ENCODE data around the gene GATAD2B. TPM values are rescaled to one million over a fixed set of nuclear protein-coding genes. Genes with fewer than 3 reads are reported as not detected.
A peak's percentile ranks its signal among the peaks of the same experiment; 100 is the strongest.

The GATAD2B gene
- polyA plus RNA-seq, 3 donors, result 1.1 to 11.0 (median 2.0) TPM

DNA sequence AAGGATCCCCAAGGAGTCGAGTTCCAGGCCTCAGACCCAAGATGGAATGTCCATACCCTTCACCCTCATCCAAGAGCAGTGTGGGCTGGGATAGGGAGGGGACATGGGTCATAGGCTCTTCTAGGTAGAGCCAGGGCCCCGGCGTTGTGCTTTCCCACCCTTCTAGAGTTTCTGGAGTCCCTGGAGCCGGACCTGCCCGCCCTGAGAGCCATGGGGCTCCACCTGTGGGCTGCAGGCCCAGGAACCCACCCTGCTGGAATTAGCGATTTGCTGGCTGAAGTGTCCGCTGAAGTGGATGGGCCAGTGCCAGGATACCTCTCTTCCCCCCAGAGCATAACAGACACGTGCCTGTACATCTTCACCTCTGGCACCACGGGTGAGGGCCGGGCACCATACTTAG lies 146.4 kb downstream of the GATAD2B start:
- TF ChIP-seq, protein P1, sequence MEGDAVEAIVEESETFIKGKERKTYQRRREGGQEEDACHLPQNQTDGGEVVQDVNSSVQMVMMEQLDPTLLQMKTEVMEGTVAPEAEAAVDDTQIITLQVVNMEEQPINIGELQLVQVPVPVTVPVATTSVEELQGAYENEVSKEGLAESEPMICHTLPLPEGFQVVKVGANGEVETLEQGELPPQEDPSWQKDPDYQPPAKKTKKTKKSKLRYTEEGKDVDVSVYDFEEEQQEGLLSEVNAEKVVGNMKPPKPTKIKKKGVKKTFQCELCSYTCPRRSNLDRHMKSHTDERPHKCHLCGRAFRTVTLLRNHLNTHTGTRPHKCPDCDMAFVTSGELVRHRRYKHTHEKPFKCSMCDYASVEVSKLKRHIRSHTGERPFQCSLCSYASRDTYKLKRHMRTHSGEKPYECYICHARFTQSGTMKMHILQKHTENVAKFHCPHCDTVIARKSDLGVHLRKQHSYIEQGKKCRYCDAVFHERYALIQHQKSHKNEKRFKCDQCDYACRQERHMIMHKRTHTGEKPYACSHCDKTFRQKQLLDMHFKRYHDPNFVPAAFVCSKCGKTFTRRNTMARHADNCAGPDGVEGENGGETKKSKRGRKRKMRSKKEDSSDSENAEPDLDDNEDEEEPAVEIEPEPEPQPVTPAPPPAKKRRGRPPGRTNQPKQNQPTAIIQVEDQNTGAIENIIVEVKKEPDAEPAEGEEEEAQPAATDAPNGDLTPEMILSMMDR (IDR thresholded peaks at IDR 0.05), result no peak
- H4K20me1 ChIP-seq (ENCODE audit: insufficient read depth, low read length), result peaks cover 35% of the 10 kb centered on the region
- peak overlapping the region; percentile 92 to 93 for H3K27ac ChIP-seq (ENCODE audit: low read depth in 1 of 2, low read length in 2 of 2)
- peak overlapping the region; percentile 96 for H3K4me2 ChIP-seq (replicated peaks; ENCODE audit: extremely low read depth, low read length, poor library complexity, severe bottlenecking)
- H3K4me1 ChIP-seq (ENCODE audit: control insufficient read depth in 1 of 2, insufficient read depth in 2 of 2, low read length in 2 of 2), result peaks cover 60 to 62% of the 10 kb centered on the region in 2 donors
- H3K9ac ChIP-seq (ENCODE audit: insufficient read depth, low read length, poor library complexity, severe bottlenecking), result peak overlapping the region; percentile 82
- H3K79me2 ChIP-seq (ENCODE audit: insufficient read depth, low read length), result peaks cover 25% of the 10 kb centered on the region
- no peaks in the 10 kb centered on the region for H3K27me3 ChIP-seq (ENCODE audit: control insufficient read depth in 2 of 2, insufficient read depth in 2 of 2, low read length in 2 of 2)
- peaks cover 63% of the 10 kb centered on the region for H3K4me1 Mint-ChIP-seq
- H3K4me3 ChIP-seq (replicated peaks in 1 of 3; ENCODE audit: low read depth in 2 of 3, low read length in 3 of 3), result peak overlapping the region; percentile 57 to 93 (median 72)
- peaks cover 34 to 46% of the 10 kb centered on the region in 2 donors for H3K36me3 ChIP-seq (replicated peaks in 1 of 2; ENCODE audit: control insufficient read depth in 1 of 2, insufficient read depth in 2 of 2, low read length in 2 of 2)
- no peaks in the 10 kb centered on the region for H3K9me3 Mint-ChIP-seq
- H2AFZ ChIP-seq (ENCODE audit: insufficient read depth, low read depth, low read length, poor library complexity, severe bottlenecking), result peak overlapping the region; percentile 90
- peak overlapping the region; percentile 40 to 91 (median 66) for H3K27ac Mint-ChIP-seq
- peak overlapping the region; percentile 83 to 91 for H3K4me3 Mint-ChIP-seq
- H3K27me3 Mint-ChIP-seq (ENCODE audit: low read depth in 3 of 3), result peaks cover 0 to 5% (median 0%) of the 10 kb centered on the region in 3 donors
- DNase-seq, result no peak
- no peaks in the 10 kb centered on the region for H3K9me3 ChIP-seq (replicated peaks in 1 of 2; ENCODE audit: control insufficient read depth in 1 of 2, insufficient read depth in 1 of 2, low read length in 2 of 2)
- peaks cover 40 to 51% of the 10 kb centered on the region in 2 donors for H3K36me3 Mint-ChIP-seq
- WGBS (ENCODE audit: insufficient coverage), result 90% methylated on average over 9 of the region's 10 CpGs
- intact Hi-C loops (cut with micrococcal nuclease), result no loop called here

DNA sequence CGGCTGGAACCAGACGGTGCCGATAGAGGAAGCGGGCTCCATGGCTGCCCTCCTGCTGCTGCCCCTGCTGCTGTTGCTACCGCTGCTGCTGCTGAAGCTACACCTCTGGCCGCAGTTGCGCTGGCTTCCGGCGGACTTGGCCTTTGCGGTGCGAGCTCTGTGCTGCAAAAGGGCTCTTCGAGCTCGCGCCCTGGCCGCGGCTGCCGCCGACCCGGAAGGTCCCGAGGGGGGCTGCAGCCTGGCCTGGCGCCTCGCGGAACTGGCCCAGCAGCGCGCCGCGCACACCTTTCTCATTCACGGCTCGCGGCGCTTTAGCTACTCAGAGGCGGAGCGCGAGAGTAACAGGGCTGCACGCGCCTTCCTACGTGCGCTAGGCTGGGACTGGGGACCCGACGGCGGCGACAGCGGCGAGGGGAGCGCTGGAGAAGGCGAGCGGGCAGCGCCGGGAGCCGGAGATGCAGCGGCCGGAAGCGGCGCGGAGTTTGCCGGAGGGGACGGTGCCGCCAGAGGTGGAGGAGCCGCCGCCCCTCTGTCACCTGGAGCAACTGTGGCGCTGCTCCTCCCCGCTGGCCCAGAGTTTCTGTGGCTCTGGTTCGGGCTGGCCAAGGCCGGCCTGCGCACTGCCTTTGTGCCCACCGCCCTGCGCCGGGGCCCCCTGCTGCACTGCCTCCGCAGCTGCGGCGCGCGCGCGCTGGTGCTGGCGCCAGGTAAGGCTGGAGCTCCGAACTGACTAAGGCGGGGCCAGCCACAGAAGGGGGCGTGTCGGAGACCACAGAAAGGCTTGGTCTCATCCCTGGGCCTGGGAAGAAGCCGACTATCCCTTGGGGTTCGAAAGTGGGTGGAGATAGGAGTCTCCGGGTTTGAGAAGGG lies 147.1 kb downstream of the GATAD2B start:
- WGBS (ENCODE audit: insufficient coverage), result under 1% methylated on average over 80 of the region's 83 CpGs
- Histone ChIP-seq H4K20me1 (ENCODE audit: insufficient read depth, low read length) (peaks cover 35% of the 10 kb centered on the region), H2AFZ (ENCODE audit: insufficient read depth, low read depth, low read length, poor library complexity, severe bottlenecking) (peak overlapping the region; percentile 90), H3K36me3 (replicated peaks in 1 of 2; ENCODE audit: control insufficient read depth in 1 of 2, insufficient read depth in 2 of 2, low read length in 2 of 2) (peaks cover 39 to 53% of the 10 kb centered on the region in 2 donors), H3K4me1 (ENCODE audit: control insufficient read depth in 1 of 2, insufficient read depth in 2 of 2, low read length in 2 of 2) (peaks cover 60 to 62% of the 10 kb centered on the region in 2 donors), H3K27ac (ENCODE audit: low read depth in 1 of 2, low read length in 2 of 2) (peak overlapping the region; percentile 92 to 93), H3K9ac (ENCODE audit: insufficient read depth, low read length, poor library complexity, severe bottlenecking) (peak overlapping the region; percentile 82), H3K9me3 (replicated peaks in 1 of 2; ENCODE audit: control insufficient read depth in 1 of 2, insufficient read depth in 1 of 2, low read length in 2 of 2) (no peaks in the 10 kb centered on the region), H3K4me2 (replicated peaks; ENCODE audit: extremely low read depth, low read length, poor library complexity, severe bottlenecking) (peak overlapping the region; percentile 96), H3K27me3 (ENCODE audit: control insufficient read depth in 2 of 2, insufficient read depth in 2 of 2, low read length in 2 of 2) (no peaks in the 10 kb centered on the region), H3K4me3 (replicated peaks in 1 of 3; ENCODE audit: low read depth in 2 of 3, low read length in 3 of 3) (peak overlapping the region; percentile 57 to 93 (median 72)), H3K79me2 (ENCODE audit: insufficient read depth, low read length) (peaks cover 25% of the 10 kb centered on the region)
- Mint-ChIP-seq H3K27me3 (ENCODE audit: low read depth in 3 of 3) (peaks cover 0 to 5% (median 0%) of the 10 kb centered on the region in 3 donors), H3K36me3 (peaks cover 43 to 58% of the 10 kb centered on the region in 2 donors), H3K4me1 (peaks cover 63% of the 10 kb centered on the region), H3K4me3 (peak overlapping the region; percentile 83 to 91), H3K27ac (peak overlapping the region; percentile 69 to 99 (median 96)), H3K9me3 (no peaks in the 10 kb centered on the region)
- intact Hi-C loops (cut with micrococcal nuclease), result loop anchor here (1.0 to 2.0 kb wide), 2 partner anchors 8 to 13 kb away; no protein-coding TSS in a partner anchor
- TF ChIP-seq, protein P1 (IDR thresholded peaks at IDR 0.05), result no peak
- DNase-seq, result peak; percentile 60 to 72 (median 66)

Data from CD14-positive monocyte (primary cell).